Stimulated activated CD4-positive, alpha-beta T cell treated with anti-CD3 and anti-CD28 coated beads, Interleukin-12 subunit alpha, Interleukin-12 subunit beta, amount 100 ng/mL, for 4 hours (primary cell): Measurements from ENCODE around the gene YY1.
A peak's percentile ranks its signal among the peaks of the same experiment; 100 is the strongest.
"Not testable (repeated sequence)": the region's sequence is repeated elsewhere in the genome, so short reads cannot be mapped to it uniquely, and the experiment has no call there.

Experiments used
- DNase-seq: peaks from one replicate; pipeline ENCODE4 v3.0.0-alpha.2; 2020

Gene YY1

GRCh38 chr14:100285021-100285912 is 46.3 kb downstream of the YY1 start:
- peak; percentile 78 for DNase-seq

- DNase-seq = no peak
These were observed 47.0 kb downstream of the YY1 start for GRCh38 chr14:100285913-100286400.

- no peak for DNase-seq
These were observed 47.7 kb downstream of the YY1 start for GRCh38 chr14:100286484-100287191.

- no peak for DNase-seq
These were observed 48.5 kb downstream of the YY1 start for GRCh38 chr14:100287202-100287997.

GRCh38 chr14:100287998-100288295 is 49.0 kb downstream of the YY1 start:
- not testable (repeated sequence) for DNase-seq

- no peak for DNase-seq
These were observed 49.6 kb downstream of the YY1 start for GRCh38 chr14:100288382-100289185.

- DNase-seq = no peak
These were observed 51.1 kb downstream of the YY1 start for GRCh38 chr14:100289916-100290606.

GRCh38 chr14:100290607-100291304 is 51.8 kb downstream of the YY1 start:
- no peak for DNase-seq

GRCh38 chr14:100291305-100292075 is 52.5 kb downstream of the YY1 start:
- no peak for DNase-seq

- no peak for DNase-seq
These were observed 53.4 kb downstream of the YY1 start for GRCh38 chr14:100292301-100292775.

GRCh38 chr14:100292776-100293461 is 54.0 kb downstream of the YY1 start:
- DNase-seq = no peak

GRCh38 chr14:100293497-100294212 is 54.7 kb downstream of the YY1 start:
- DNase-seq = no peak

- DNase-seq = no peak
These were observed 55.4 kb downstream of the YY1 start for GRCh38 chr14:100294213-100294962.

GRCh38 chr14:100294963-100295330 is 56.0 kb downstream of the YY1 start:
- no peak for DNase-seq

- DNase-seq = no peak
These were observed 56.6 kb downstream of the YY1 start for GRCh38 chr14:100295376-100296105.

- DNase-seq = no peak
These were observed 57.2 kb downstream of the YY1 start for GRCh38 chr14:100296106-100296651.

- DNase-seq = not testable (repeated sequence)
These were observed 57.8 kb downstream of the YY1 start for GRCh38 chr14:100296729-100297128.
